ENCODE measurements around the gene METAP1D.

- no peak for TF ChIP-seq CTCF (IDR thresholded peaks at IDR 0.05)
- no peak for TF ChIP-seq POLR2A (IDR thresholded peaks at IDR 0.05)
These were observed 87.5 kb downstream of the METAP1D start for GRCh38 chr2:172087207-172087779.
